OCI-LY7 (cell line): ENCODE results near the gene ZMIZ2. TPM values are rescaled to one million over a fixed set of nuclear protein-coding genes. Genes with fewer than 3 reads are reported as not detected.

Experiments
- BruUV-seq: library from RNA; stranded (reverse); fragments of 400-500 nt; replicated peaks from 2 replicates; lab custom pipeline; 2021; lab: Mats Ljungman, UMichigan
- CTCF ChIA-PET: fragments of 300-600 bp; sonication (Branson Sonifier 250); formaldehyde crosslinking; loops from one replicate; lab custom pipeline; 2022; ENCODE audit warnings: antibody characterized with exemption; ENCODE audit not compliant: unreplicated experiment; lab: Charles Lee
- POLR2A ChIA-PET: fragments of 300-600 bp; sonication (Branson Sonifier 250); formaldehyde crosslinking; loops from one replicate; lab custom pipeline; 2022; ENCODE audit warnings: antibody characterized with exemption; lab: Charles Lee
- DNase-seq: peaks from one replicate; pipeline ENCODE4 v3.0.0-alpha.2; 2015; ENCODE audit warnings: low spot score
- H2AFZ ChIP-seq: fragments of 200-600 bp; sonication (generic), shearing (Covaris generic); 2 replicates; pipeline ENCODE4 v1.6.1; 2014; ENCODE audit warnings: mild to moderate bottlenecking, antibody characterized with exemption, low read length, moderate library complexity
- H3K27ac ChIP-seq: fragments of 200-600 bp; sonication (generic); 2 replicates; pipeline ENCODE4 v1.5.1; 2014; ENCODE audit warnings: mixed run types, low read depth, mild to moderate bottlenecking, moderate library complexity, low read length, inconsistent platforms; ENCODE audit not compliant: poor library complexity, severe bottlenecking
- H3K36me3 ChIP-seq: fragments of 200-600 bp; sonication (generic); 2 replicates; pipeline ENCODE4 v1.6.1; 2014; ENCODE audit warnings: mild to moderate bottlenecking, antibody characterized with exemption, low read length, moderate library complexity, mixed read lengths; ENCODE audit not compliant: insufficient read depth
- H3K4me1 ChIP-seq: fragments of 200-600 bp; sonication (generic); 2 replicates; pipeline ENCODE4 v1.5.1; 2014; ENCODE audit warnings: mild to moderate bottlenecking, low read length; ENCODE audit not compliant: insufficient read depth, poor library complexity, severe bottlenecking
- H3K4me2 ChIP-seq: fragments of 200-600 bp; sonication (generic); 2 replicates; pipeline ENCODE4 v1.6.1; 2014; ENCODE audit warnings: mild to moderate bottlenecking, low read length
- H3K4me3 ChIP-seq: fragments of 200-600 bp; sonication (generic); 2 replicates; pipeline ENCODE4 v1.5.1; 2014; ENCODE audit warnings: mild to moderate bottlenecking, low read depth, low read length; ENCODE audit not compliant: poor library complexity, severe bottlenecking
- H3K79me2 ChIP-seq: fragments of 200-600 bp; sonication (generic); 2 replicates; pipeline ENCODE4 v1.6.1; 2016; ENCODE audit warnings: low read depth, mild to moderate bottlenecking, low read length, moderate library complexity, mixed read lengths; ENCODE audit not compliant: insufficient read depth
- H3K9me2 ChIP-seq: fragments of 200-600 bp; sonication (generic); 2 replicates; pipeline ENCODE4 v1.6.1; 2016; ENCODE audit warnings: mild to moderate bottlenecking, low read length, mixed read lengths; ENCODE audit not compliant: insufficient read depth
- H3K9me3 ChIP-seq: fragments of 200-600 bp; sonication (generic); 2 replicates; pipeline ENCODE4 v1.6.1; 2014; ENCODE audit warnings: mild to moderate bottlenecking, mixed run types, low read length, mixed read lengths
- H4K20me1 ChIP-seq: fragments of 200-600 bp; sonication (generic); 2 replicates; pipeline ENCODE4 v1.6.1; 2014; ENCODE audit warnings: mild to moderate bottlenecking, antibody characterized with exemption, low read length, moderate library complexity, mixed read lengths; ENCODE audit not compliant: insufficient read depth
- EZH2phosphoT487 ChIP-seq: fragments of 200-600 bp; sonication (generic); IDR thresholded peaks from 2 replicates; pipeline ENCODE4 v1.6.1; 2018; ENCODE audit warnings: low read depth, borderline replicate concordance, mild to moderate bottlenecking, mixed run types, antibody characterized with exemption, low read length, moderate library complexity, mixed read lengths
- intact Hi-C: fragments of 100-400 bp; cut with micrococcal nuclease; formaldehyde crosslinking; loops from one replicate; pipeline ENCODE4 v1.10.0; 2022; ENCODE audit not compliant: unreplicated experiment
- total RNA-seq, 2 experiments: library from RNA; depleted of rRNA in 1 of 2; stranded (reverse); fragments of >200 nt in 1 of 2; shearing (Covaris generic) in 1 of 2; gene quantifications; 2 replicates each; pipeline ENCODE4 v1.2.3, GENCODE V29; 2014 to 2022
- TF ChIP-seq, protein P1 (sequence below): fragments of 200-600 bp; sonication (generic); conservative IDR thresholded peaks from 2 replicates; pipeline ENCODE4 v1.5.1; 2014; ENCODE audit warnings: mild to moderate bottlenecking, antibody characterized with exemption, low read length, moderate library complexity, mixed read lengths

Gene ZMIZ2
- total RNA-seq, 2 experiments from 2014 or later: 17.2 to 79.7 TPM

DNA sequence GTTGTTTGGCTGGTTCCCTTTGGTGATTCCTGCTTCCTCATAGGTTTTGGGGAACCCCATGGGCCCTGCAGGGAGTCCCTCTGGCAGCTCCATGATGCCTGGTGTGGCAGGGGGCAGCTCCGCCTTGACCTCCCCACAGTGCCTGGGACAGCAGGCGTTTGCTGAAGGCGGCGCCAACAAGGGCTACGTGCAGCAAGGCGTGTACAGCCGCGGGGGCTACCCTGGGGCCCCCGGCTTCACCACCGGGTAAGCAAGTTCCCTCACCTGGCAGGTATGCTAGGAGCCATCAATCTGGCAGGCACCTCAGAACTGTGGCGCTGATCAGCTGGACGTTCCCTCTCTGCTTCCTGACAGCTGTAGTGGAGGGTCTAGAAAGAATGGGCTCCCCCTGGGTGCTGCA lies 8.3 kb downstream of the ZMIZ2 start:
- H3K27ac ChIP-seq: no peak overlapping the region

DNA sequence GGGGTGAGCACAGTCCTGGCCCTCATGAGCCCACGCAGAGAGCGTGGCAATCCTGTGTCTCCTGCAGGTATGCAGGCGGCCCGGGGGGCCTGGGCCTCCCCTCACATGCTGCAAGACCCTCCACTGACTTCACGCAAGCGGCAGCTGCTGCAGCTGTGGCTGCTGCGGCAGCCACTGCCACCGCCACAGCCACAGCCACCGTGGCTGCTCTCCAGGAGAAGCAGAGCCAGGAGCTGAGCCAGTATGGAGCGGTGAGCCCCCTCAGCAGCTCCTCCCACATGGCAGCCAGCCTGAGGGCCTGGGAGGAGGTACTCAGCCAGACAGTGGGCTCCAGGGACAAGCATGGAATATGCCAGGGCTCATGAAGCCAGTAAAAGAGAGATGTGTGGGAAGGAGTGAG lies 8.7 kb downstream of the ZMIZ2 start:
- no TSS peak for BruUV-seq
- Histone ChIP-seq H3K36me3 (peaks cover 34% of the 10 kb centered on the region), H4K20me1 (no peaks in the 10 kb centered on the region; the same call in 1 of the 2 replicates), H3K4me3 (no peak overlapping the region), H3K9me3 (no peaks in the 10 kb centered on the region), H2AFZ (no peak overlapping the region), H3K79me2 (no peaks in the 10 kb centered on the region), H3K27ac (no peak overlapping the region), H3K4me1 (peaks cover 7% of the 10 kb centered on the region), H3K9me2 (no peaks in the 10 kb centered on the region), H3K4me2 (no peak overlapping the region)
- no peak for TF ChIP-seq EZH2phosphoT487
- ChIA-PET POLR2A (no interaction called here), CTCF (no interaction called here)
- intact Hi-C loops: no loop called here
- DNase-seq: no peak

More for the DNA sequence above, 8.3 kb downstream of the ZMIZ2 start:
- H3K4me3 ChIP-seq: no peak overlapping the region
- peaks cover 36% of the 10 kb centered on the region for H3K36me3 ChIP-seq
- CTCF ChIA-PET: no interaction called here
- H4K20me1 ChIP-seq: no peaks in the 10 kb centered on the region; the same call in 1 of the 2 replicates
- BruUV-seq: no TSS peak
- no peak overlapping the region for H2AFZ ChIP-seq
- H3K9me3 ChIP-seq: no peaks in the 10 kb centered on the region
- no peaks in the 10 kb centered on the region for H3K9me2 ChIP-seq
- no peak for DNase-seq
- no peak overlapping the region for H3K4me2 ChIP-seq
- no peaks in the 10 kb centered on the region for H3K79me2 ChIP-seq
- intact Hi-C loops: no loop called here
- TF ChIP-seq EZH2phosphoT487: no peak
- TF ChIP-seq, protein P1, sequence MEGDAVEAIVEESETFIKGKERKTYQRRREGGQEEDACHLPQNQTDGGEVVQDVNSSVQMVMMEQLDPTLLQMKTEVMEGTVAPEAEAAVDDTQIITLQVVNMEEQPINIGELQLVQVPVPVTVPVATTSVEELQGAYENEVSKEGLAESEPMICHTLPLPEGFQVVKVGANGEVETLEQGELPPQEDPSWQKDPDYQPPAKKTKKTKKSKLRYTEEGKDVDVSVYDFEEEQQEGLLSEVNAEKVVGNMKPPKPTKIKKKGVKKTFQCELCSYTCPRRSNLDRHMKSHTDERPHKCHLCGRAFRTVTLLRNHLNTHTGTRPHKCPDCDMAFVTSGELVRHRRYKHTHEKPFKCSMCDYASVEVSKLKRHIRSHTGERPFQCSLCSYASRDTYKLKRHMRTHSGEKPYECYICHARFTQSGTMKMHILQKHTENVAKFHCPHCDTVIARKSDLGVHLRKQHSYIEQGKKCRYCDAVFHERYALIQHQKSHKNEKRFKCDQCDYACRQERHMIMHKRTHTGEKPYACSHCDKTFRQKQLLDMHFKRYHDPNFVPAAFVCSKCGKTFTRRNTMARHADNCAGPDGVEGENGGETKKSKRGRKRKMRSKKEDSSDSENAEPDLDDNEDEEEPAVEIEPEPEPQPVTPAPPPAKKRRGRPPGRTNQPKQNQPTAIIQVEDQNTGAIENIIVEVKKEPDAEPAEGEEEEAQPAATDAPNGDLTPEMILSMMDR: no peak
- POLR2A ChIA-PET: no interaction called here
- H3K4me1 ChIP-seq: peaks cover 7% of the 10 kb centered on the region

DNA sequence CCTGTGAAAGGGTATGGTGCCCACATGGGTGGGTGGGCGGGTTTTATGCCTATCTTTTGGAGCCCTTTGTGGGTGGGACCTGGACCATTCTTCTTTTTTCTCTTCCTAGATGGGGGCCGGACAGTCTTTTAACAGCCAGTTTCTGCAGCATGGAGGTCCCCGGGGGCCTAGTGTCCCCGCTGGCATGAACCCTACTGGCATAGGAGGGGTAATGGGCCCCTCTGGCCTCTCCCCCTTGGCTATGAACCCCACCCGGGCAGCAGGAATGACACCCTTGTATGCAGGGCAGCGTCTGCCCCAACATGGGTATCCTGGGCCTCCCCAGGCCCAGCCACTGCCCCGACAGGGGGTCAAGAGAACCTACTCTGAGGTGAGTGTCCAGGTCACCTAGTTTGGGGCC lies 9.1 kb downstream of the ZMIZ2 start:
- no peak for TF ChIP-seq EZH2phosphoT487
- TF ChIP-seq, protein P1: no peak
- Histone ChIP-seq H3K9me3 (no peaks in the 10 kb centered on the region), H3K36me3 (peaks cover 35% of the 10 kb centered on the region), H3K79me2 (no peaks in the 10 kb centered on the region), H3K4me2 (no peak overlapping the region), H2AFZ (no peak overlapping the region), H3K9me2 (no peaks in the 10 kb centered on the region), H3K4me1 (peaks cover 3% of the 10 kb centered on the region), H3K4me3 (no peak overlapping the region), H3K27ac (no peak overlapping the region), H4K20me1 (no peaks in the 10 kb centered on the region; the same call in 1 of the 2 replicates)
- BruUV-seq: no TSS peak
- CTCF ChIA-PET: no interaction called here
- no peak for DNase-seq
- intact Hi-C loops: no loop called here
- POLR2A ChIA-PET: no interaction called here
